GM18511 (cell line): Measurements from ENCODE around the gene HTRA2.
A peak's percentile ranks its signal among the peaks of the same experiment; 100 is the strongest.
"Not testable (repeated sequence)": the region's sequence is repeated elsewhere in the genome, so short reads cannot be mapped to it uniquely, and the experiment has no call there.

Source experiments
- ATAC-seq: cut with Tn5 transposase; IDR thresholded peaks from one replicate; pipeline ENCODE4 v1.9.1; 2021; ENCODE audit warnings: mild to moderate bottlenecking, moderate library complexity; ENCODE audit not compliant: unreplicated experiment

Gene HTRA2

DNA sequence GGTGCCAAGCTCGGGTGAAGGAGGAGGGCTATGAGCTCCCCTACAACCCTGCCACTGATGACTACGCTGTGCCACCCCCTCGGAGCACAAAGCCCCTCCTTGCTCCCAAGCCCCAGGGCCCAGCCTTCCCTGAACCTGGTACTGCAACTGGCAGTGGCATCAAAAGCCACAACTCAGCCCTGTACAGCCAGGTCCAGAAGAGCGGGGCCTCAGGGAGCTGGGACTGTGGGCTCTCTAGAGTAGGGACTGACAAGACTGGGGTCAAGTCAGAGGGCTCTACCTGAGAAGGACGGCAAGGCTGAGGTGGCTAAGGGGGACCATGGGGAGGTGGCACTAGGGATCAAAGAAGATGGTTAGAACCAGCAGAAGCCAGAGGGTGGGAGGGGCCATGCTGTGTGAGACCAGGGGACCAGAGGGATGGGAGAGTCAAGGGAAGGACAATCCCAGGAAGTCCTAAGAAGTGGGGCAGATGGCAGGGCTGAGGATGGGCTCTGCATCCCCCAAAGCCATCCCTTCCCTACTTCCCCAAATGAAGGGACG lies 27.2 kb downstream of the HTRA2 start:
- ATAC-seq: no peak

DNA sequence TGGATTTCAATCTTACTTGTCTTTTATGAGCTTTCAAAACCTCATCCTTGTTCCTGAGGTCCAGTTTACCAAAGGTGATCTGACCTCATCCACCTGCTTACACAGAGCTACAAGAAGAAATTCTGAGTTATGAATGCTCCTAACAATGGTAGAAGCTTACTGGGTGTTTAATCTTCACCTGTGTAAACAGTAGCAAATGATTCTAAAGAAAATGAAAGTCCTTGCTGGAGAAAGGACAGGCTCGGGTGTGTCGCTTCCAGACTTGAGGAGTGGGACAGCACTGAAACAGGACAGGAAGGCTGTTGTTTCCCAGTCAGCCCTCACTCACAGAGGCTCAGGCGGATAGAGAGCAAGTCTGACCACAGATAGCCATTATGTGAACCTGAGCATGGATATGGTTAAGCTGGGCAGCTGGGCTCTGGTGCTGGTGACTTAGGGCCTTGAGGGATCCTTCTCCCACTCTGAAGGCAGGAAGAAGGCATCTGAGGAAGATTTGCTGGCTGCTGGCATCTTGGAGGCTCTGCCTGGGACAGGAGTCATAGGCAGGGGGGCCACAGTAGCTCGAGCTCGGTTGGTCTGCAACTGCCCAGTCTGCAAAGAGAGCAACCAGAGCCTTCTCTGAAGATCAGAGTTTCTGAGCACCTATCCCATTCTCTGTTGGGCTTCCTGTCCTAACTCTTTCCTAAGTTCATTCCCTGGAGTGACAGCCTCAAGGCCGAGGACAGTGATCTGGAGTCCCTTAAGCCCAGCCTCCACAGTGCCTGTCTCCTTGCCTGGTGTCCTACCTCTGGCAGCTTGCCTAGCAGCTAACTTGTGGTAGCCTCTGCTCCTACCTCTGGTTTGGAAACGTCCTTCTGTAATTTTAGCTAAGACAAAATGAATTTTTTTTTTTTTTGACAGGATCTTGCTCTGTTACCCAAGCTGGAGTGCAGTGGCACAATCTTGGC lies 28.8 kb downstream of the HTRA2 start:
- no peak for ATAC-seq

DNA sequence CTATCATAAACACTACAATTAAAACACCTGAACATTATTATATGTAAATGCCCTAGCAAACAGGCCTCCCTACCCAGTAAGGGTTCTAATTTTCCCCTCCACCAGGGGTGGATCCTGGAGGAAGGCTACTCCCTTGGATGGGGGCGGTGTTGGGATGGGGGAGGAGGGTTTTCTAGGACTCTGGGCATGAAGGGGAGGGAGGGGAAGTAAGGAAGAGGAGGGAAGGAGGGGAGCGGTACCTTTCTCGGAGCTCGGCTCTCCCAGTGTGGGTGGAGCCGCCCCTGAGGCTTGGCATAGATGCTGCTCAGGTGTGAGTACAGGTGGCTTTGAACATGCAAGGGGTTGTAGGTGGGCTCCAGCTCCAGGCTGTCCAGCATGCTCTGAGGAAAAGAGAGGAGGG lies 30.2 kb downstream of the HTRA2 start:
- ATAC-seq: no peak

DNA sequence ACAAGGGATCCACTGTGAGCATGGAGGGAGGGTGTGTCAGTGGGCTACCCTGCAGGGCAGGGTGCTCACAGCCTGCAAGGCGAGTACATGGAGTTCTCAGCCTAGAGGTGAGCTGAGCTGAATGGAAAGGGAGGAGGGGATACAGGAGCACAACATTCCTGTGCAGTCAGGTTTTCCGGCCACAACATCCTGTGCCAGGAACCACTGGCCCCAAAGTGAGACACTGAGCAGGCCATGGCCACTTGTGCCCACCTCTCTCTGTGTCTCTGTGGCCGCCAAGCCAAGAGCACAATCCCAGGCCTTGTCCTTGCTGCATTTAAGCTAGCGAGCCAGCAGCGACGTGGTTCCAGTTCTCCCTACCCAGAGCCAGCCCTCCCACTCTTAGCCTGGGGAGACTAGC lies 30.9 kb downstream of the HTRA2 start:
- no peak for ATAC-seq

DNA sequence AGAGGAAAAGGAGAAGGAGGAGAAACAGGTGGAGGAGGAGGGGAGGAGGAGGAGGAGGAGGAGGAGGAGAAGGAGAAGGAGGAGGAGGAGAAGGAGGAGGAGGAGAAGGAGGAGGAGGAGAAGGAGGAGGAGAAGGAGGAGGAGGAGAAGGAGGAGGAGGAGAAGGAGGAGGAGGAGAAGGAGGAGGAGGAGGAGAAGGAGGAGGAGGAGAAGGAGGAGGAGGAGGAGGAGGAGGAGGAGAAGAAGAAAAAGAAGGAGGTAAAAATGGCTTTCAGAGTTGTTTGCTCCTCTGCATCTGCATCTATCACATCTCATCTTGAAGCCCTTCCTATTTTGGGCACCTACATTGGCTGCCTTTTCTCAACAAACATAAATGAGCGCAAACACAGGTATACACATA lies 31.3 kb downstream of the HTRA2 start:
- not testable (repeated sequence) for ATAC-seq

DNA sequence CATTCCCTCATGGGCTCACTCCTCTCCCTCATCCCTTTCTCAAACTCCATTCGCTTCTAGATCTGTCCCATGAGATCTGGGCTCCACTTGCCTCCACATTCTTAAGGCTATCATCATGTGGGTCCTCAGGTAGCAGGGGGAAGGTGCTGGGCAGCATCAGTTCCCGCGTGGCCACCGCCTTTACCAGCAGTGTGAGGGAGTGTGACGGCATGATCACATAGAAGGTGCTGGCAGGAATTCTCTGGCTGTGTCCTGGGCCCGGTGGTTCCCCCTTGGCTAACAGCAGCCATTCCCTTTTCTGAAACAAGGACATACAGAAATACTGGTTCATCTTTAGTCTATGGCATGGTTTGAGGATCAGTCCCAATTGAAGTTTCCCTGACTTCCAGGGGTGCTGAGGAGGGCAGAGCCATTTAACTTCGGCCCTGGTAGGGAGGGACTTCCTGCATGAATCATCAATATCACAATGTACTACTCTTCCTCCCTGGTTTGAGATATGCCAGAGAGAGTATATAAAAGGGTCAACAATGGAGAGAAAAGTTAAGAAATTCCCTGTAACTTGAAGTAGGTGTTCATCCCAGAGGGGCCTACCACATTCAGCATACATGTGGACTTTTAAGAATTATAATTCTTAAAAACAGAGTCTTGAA lies 32.5 kb downstream of the HTRA2 start:
- ATAC-seq: no peak

DNA sequence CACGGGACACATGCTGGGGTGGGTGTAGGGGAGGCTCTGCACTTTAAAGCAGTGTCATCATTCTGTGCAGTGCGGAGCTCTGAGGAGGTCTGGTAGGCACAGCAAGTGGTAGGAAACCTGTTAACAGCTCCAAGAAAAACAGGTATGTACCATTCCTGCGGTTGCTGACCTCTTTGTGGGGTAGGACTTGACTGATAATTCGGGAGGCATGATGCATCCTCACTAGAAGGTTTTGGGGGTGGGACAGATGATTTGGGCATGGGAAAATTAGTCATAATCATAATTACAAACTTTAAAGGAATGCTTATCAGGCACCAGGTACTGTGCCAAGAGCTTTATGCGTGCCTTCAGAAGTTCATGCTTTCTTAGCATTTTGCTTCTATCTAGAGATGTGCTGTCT lies 34.5 kb downstream of the HTRA2 start:
- ATAC-seq: no peak

DNA sequence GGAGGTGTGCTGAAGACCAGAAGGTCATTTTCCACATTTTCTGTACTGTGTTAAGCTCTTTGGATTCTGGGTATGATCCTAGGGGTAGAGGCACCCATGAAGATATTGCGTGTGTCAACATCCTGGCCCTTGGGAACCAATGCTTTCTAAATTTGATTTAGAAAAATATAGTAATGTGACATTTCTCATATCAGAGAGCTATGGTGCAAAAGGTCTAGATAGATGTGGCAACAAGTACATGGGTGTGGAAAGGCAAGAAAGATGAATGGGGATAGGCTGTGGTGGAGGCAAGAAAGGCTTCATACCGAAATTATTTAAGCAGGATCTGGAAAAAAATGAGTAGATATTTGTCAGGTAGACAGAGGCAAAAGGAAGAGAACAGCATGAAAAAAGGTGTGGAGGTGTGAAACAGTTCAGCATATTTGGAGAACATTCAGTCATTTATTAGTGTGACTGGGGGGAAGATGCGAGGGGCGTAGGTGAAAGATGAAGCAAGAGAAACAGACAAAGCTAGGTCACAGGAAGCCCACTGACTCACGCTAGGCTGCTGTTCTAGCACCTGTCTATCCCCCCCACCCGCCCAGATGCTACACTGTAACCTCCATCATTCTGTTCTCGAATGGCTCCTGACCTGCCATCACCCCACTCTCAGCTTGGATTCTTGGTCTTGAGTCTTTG lies 36.5 kb downstream of the HTRA2 start:
- ATAC-seq: peak; percentile 22

DNA sequence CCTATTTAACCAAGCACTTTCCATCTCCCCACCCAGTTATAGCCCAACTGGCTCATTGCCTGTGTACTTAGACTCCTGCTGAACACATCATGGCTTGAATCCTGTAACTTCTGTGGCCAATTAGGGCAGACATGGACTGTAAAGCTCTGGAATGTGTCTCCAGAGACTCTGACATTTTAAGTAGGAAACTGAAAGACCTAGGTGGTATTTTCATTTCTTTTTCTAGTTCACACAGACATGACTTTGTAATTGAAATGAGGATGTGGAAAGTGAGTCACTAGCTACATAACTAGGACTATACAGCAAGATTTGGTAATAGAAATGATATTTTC lies 37.0 kb downstream of the HTRA2 start:
- ATAC-seq: peak; percentile 48

DNA sequence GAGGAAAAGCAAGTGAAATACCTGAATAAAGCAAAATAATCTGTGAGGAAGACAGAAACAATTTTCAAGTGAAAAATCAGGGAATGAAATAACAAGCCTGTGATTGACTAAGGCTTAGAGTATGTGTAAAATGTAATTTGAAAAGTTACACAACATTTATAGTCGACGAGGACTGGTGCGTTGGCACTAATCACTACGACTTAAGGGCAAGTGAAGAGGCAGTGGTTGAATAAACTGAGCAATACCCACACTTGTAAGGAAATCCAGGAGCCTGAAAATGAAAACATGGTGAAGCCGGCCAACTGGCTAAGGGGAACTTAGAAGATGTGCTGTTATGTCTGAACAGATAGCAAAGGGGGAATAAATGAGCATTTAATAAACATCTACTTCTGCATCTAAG lies 38.1 kb downstream of the HTRA2 start:
- ATAC-seq: no peak

DNA sequence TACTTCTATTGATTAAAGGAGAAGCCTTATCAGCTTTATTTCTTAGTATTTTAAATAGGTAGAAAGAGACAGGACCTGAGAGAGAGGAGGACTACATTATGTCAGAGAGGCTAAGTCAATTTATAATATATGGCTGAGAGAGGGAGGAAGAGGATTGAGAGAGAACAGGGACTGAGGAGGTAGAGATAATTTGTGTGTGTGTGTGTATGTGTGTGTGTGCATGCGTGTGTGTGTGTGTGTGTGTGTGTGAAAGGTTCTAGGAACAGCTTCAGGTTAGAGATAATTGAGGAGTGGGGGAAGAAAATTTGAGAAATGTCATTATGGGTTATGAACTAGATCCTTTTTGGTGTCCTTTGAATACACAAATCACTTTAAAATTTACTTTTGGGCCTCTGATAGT lies 40.0 kb downstream of the HTRA2 start:
- ATAC-seq: no peak

DNA sequence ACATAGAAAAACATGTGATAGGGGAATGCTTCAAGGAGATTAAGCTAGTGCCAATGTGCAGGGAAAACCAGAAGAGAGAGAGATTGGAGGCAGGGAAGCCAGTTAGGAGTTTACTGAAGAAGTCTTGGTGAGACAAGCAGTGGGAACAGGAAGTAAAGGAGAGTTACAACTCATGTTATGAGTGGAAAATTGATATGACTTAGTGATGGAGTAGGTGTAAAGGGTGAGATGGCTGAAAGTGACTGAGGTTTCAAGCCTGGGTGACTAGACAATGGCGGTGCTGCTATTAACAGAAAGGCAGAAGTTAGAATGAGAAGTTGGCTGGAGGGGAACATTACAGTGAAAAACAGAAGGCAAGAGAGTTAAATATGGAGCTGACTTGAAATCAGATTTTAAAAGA lies 41.3 kb downstream of the HTRA2 start:
- ATAC-seq: peak; percentile 72

DNA sequence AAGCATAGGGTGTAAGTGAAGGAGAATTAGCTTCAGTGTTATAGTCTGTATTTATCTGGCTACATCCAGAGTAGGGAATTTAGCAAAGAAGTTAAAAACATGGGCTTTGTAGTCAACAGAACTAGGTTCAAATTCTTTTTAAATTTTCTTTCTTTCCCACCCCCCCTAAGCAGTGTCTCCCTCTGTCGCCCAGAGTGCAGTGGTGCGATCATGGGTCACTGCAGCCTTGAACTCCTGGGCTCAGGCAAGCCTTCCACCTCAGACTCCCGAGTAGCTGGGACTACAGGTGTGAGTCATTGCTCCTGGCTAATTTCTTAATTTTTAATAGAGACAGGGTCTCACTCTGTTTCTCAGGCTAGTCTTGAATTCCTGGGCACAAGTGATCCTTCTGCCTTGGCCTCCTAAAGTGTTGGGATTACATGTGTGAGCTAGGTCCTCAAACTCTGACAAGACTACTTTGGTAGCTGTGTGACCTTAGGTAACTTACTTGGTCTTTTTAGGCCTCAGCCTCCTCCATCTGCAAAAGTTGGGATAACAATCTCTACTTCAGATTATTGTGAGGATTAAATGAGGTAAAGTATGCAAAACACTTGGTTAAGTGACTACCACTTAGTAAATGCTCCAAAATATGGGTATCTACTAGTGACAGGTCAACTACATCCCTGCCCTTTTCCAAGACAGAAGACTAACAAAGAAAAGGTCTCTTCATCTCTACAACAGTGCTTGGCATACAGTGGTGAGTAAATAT lies 42.6 kb downstream of the HTRA2 start:
- no peak for ATAC-seq

DNA sequence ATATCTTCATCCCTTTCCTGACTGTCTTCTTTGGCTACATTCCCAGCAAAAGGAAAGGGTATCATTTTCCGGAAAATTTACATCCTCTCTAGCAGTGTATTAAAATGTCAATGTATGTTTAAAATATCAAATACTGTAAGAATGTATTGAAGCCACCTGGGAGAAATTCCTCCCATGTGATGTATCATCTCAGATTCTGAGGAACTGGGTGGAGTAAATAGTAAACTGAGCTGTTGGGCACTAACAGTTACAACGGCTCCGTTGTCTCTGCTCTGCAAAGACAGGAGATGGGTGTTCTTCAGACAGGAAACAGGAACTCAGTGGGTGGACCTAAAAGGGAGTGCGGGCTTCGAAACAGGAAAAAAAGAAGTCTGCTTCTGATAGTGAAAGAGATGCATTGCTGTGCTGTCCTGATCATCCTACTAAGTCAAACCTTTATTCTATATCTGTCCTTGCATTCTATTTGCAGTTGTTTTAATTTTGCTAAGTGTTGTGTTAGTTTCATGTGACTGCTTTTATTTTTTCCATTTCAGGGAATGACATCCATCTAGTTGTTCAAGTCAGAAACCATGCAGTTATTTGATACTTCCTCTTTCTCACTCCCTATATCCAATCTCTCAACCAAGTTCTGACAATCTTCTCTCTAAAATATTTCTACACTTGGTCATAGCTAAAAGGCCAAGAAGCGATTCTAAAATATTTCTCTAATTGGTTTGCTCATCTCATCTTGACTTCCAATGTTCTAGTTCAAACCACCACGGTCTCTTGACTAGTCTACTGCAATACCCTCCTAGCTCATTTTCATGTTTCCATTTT lies 44.2 kb downstream of the HTRA2 start:
- peak; percentile 47 for ATAC-seq

DNA sequence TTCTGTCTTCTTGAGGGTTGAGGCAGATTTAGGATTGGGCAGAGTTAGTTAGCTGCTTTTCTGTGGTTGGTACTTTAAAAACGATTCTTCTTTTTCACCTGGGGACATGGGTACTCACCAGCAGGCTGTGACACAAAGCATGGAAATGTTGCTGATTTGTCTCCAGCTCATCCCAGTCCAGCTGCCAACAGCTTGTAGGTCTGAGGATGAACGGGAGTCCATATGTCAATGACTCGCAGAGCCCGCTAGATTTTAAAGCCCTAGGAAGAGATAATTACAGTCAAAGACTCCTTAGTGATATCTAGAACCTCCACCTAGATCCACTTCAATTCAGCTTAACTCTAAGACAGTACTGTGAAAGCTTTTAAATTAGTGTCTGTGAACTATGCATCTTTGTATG lies 45.6 kb downstream of the HTRA2 start:
- no peak for ATAC-seq

DNA sequence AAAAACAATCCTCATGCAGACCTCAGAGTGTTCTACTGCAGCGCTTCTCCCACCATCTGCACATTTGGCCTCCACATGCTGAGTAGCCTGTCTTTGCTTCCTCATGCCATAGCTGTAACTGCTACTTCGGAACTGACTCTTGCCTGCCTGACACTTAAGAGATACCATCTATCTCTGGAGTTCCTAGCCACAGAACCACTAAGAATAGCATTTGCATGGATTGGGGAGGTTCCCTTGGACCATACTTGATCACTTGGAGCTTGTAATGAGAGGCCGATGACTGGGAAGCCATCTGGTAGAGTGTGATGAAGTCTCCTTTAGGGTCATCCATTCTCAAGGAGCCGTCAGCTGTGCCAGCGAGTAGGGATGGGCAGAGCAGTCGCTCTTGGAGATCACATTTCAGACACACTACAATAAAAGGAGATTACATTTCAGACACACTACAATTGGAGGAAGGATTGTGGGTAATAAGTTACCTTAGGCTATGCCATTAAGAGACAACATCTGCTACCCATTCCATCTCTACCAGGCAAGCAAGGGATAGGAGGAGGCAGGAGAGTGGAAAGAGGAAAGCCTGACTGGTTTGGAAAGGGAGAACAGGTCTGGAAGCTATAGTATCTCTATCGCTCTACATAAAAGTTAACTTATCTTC lies 46.6 kb downstream of the HTRA2 start:
- no peak for ATAC-seq

DNA sequence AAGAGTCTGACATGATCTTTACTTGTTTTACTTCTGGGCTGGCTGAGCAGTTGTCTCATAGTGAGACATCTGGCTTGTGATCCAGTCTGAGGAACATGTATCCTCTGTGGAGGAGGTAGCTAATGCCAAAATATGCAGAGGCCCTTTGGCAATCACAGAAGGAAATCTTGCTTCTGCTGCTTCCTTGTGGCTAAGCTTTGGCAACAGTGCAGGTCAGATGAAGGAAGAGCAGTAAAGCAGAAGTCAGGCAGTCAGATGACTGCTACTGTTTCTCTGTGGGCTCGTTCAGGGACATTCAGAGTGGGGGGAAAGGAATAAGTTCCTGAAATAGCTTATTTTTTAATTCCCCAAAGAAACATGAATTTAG lies 47.1 kb downstream of the HTRA2 start:
- peak; percentile 23 for ATAC-seq

DNA sequence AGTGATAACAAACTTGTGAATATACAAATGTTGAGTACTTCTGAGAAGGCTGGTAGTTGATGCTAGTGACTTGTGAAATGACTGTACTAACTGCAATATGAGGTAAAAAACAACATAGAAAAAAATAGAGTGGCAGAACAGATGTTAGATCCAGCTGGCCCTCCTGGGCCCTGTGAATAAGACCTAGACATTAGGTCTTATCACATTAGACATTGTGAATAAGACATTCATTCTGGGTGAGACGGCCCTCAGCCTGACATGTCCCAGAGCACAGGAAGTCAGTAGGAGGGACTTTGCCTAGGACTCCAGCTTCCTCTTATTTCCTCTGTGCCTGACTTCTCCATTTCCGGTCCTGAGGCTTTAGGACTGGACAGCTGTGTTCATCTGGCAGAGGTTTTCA lies 47.7 kb downstream of the HTRA2 start:
- ATAC-seq: peak; percentile 49

DNA sequence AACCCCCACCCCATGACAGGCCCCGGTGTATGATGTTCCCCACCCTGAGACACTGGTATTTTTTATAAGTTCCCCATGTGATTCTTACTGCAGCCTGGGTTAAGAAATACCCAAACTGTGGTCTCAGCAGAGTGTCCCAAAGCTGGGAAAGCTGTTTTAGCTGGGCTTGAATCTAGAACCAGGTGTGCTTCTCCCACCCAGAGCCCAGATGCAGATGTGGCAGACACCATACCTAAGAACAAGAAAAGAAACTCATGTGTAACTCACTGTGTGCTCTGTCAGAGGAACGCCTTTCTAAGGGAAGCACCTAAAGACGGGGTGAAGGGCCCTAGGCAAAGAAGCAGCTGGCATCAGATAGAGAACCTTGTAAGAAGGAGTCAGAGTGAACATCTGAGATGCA lies 48.7 kb downstream of the HTRA2 start:
- peak; percentile 39 for ATAC-seq

DNA sequence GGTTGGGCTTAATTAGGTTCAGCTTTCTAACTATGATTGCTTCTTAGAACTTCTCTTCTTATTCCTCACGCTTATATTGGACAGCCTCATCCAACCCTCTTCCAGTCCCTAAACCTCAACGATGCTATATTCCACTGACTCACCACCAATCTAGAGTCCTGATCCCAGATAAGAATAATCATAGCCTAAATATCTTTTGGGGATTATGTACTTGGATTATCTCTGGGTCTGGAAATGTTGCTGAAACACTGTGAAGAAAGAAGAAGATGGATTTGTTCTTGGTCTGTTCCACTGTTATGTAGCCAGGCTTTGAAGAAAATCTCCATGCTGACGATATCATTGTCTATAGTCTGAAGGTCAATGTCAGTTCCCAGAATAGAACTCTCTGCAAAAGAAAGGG lies 51.7 kb downstream of the HTRA2 start:
- ATAC-seq: no peak
